HG03045 (cell line): ENCODE measurements around the gene PHF20.
"Not testable (repeated sequence)": the region's sequence is repeated elsewhere in the genome, so short reads cannot be mapped to it uniquely, and the experiment has no call there.

Source experiments
- ATAC-seq: cut with Tn5 transposase; IDR thresholded peaks from one replicate; pipeline ENCODE4 v1.9.1; 2021; ENCODE audit warnings: mild to moderate bottlenecking, moderate library complexity; ENCODE audit not compliant: unreplicated experiment

Gene PHF20

GRCh38 chr20:35773154-35773751 is 1.4 kb downstream of the PHF20 start:
- ATAC-seq = no peak

- ATAC-seq = no peak
Observed at GRCh38 chr20:35774391-35774790, 2.6 kb downstream of the PHF20 start.

GRCh38 chr20:35776513-35777101 is 4.8 kb downstream of the PHF20 start:
- ATAC-seq = no peak

GRCh38 chr20:35783811-35784210 is 12.0 kb downstream of the PHF20 start:
- not testable (repeated sequence) for ATAC-seq

- not testable (repeated sequence) for ATAC-seq
Observed at GRCh38 chr20:35785541-35785940, 13.7 kb downstream of the PHF20 start.

GRCh38 chr20:35788796-35789195 is 17.0 kb downstream of the PHF20 start:
- no peak for ATAC-seq

- no peak for ATAC-seq
Observed at GRCh38 chr20:35791097-35791496, 19.3 kb downstream of the PHF20 start.

- no peak for ATAC-seq
Observed at GRCh38 chr20:35791821-35792220, 20.0 kb downstream of the PHF20 start.

GRCh38 chr20:35792740-35793139 is 20.9 kb downstream of the PHF20 start:
- no peak for ATAC-seq

- ATAC-seq = no peak
Observed at GRCh38 chr20:35796571-35796970, 24.8 kb downstream of the PHF20 start.

GRCh38 chr20:35801865-35802264 is 30.1 kb downstream of the PHF20 start:
- ATAC-seq = no peak

GRCh38 chr20:35806075-35806474 is 34.3 kb downstream of the PHF20 start:
- no peak for ATAC-seq

- no peak for ATAC-seq
Observed at GRCh38 chr20:35807877-35808276, 36.1 kb downstream of the PHF20 start.

- ATAC-seq = no peak
Observed at GRCh38 chr20:35820715-35821114, 48.9 kb downstream of the PHF20 start.

GRCh38 chr20:35821807-35822242 is 50.0 kb downstream of the PHF20 start:
- no peak for ATAC-seq

GRCh38 chr20:35823147-35823546 is 51.3 kb downstream of the PHF20 start:
- ATAC-seq = no peak

GRCh38 chr20:35823937-35824336 is 52.1 kb downstream of the PHF20 start:
- ATAC-seq = no peak

GRCh38 chr20:35826397-35826998 is 54.7 kb downstream of the PHF20 start:
- no peak for ATAC-seq

- ATAC-seq = no peak
Observed at GRCh38 chr20:35828434-35828833, 56.6 kb downstream of the PHF20 start.

GRCh38 chr20:35828916-35829315 is 57.1 kb downstream of the PHF20 start:
- no peak for ATAC-seq

- ATAC-seq = no peak
Observed at GRCh38 chr20:35830264-35830663, 58.4 kb downstream of the PHF20 start.

- no peak for ATAC-seq
Observed at GRCh38 chr20:35831029-35831428, 59.2 kb downstream of the PHF20 start.
